GM18517 (cell line): ENCODE measurements around the gene CC2D2A.

ENCODE experiments used
- ATAC-seq: cut with Tn5 transposase; IDR thresholded peaks from one replicate; pipeline ENCODE4 v1.9.1; 2021; ENCODE audit warnings: mild to moderate bottlenecking, moderate library complexity; ENCODE audit not compliant: unreplicated experiment

Gene CC2D2A

GRCh38 chr4:15469402-15470127, at the start of gene CC2D2A:
CC2D2A (plus strand) TSS chr4:15469882; CDS start chr4:15475933, 6,051 bp downstream.
- no peak for ATAC-seq

DNA sequence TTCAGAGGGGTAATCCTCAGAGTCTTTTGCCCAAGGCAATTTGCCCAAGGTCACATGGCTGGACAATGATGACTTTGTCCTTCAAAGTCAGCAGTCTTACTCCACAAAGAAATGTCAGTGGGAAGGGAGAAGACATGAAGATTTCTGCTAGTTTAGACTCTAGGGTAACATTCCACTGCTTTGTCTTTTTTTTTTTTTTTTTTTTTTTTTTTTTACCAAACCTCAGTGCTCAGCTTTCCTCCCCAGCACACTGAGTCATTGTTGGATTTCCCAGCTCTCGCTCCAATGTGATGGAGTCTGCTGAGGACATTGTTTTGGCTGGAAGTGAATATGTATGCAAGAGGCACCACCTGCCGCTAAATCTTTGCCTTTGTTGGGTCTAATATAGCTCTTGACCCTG, 49.0 kb upstream of the CC2D2A start:
- ATAC-seq = no peak

DNA sequence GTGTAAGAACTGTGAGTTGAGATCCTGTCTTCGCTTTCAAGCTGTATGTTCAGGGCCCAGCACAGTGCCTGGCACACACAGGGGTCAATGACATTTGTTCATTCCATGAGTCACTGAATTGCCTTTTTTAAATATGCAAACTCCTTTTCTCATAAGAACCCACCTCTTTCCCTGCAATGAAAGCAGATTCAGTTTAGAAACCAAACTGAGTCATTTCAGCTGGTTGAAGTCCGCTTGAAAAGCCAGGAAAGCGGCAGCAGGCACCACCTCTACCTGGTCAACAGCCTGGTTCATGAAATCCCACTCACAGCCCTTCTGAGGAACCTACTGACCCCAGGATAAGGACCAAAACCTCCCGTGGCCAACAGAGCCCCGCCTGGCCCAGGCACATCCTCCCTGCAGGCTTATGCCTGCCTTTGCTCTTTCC, 46.4 kb upstream of the CC2D2A start:
- no peak for ATAC-seq

DNA sequence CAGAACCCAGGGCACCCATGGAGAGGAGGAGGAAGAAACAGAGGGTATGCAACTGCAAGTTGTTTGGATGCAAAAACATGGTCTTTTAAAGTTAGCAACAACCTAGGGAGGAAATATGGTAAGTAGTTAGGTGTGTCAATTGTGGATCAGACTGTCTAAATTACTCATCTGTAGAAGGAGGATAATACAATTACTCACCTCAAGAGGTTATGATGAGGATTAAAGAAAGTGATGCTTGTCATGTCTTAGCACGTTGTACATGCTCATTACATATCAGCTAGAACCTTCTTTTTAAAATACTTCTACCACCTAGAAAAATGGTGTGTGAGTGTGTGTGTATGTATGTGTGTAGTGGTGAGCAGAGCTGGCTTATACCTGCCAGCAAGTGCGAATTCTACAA, 44.2 kb upstream of the CC2D2A start:
- ATAC-seq = no peak

GRCh38 chr4:15427161-15427560, 42.5 kb upstream of the CC2D2A start:
- ATAC-seq = no peak

GRCh38 chr4:15427701-15428100, 42.0 kb upstream of the CC2D2A start, which contains the start of gene C1QTNF7:
C1QTNF7 (plus strand) TSS chr4:15428033; CDS start chr4:15435744, 7,711 bp downstream.
- no peak for ATAC-seq

DNA sequence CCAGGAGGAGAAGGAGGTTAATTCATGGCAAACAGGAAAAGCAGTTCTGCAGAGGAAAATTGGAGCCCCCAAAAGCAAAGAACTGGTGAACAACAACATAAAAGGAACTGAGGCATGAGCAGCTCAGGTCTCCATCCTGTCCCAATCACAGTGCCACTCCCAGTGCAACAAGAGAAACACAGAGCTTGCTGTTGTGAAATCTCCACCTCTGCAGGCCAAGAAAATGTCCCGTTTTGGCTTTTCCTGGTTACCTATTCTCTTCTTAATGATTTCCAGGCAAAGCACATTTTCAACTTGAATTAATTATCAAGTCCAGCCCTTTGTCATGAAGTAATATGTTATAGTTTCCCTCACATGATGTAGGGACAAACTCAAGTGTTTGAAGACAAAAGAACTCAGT, 41.1 kb upstream of the CC2D2A start:
- ATAC-seq = no peak

- no peak for ATAC-seq
Measured at GRCh38 chr4:15434091-15434490, 35.6 kb upstream of the CC2D2A start.

GRCh38 chr4:15434676-15435075, 35.0 kb upstream of the CC2D2A start:
- no peak for ATAC-seq

GRCh38 chr4:15436513-15436912, 33.2 kb upstream of the CC2D2A start:
- no peak for ATAC-seq

- ATAC-seq = no peak
Measured at GRCh38 chr4:15438939-15439524, 30.6 kb upstream of the CC2D2A start.

- ATAC-seq = no peak
Measured at GRCh38 chr4:15443371-15444160, 26.1 kb upstream of the CC2D2A start.

DNA sequence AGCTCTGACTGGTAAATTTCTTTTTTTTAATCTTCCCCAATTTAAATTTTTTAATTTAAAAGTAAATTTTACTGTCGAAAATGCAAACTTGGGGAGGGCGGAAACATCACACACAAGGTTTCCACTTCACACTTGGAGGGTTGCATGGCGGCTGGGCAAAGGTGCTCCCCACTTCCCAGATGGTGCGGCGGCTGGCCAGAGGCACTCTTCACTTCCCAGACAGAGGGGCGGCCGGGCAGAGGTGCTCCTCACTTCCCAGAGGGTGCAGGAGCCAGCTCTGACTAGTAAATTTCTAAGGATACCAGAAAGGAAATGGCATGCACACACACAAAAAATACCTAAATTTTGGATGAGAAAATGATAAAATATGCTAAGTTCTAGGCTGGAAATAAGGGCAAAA, 25.4 kb upstream of the CC2D2A start:
- no peak for ATAC-seq

- ATAC-seq = no peak
Measured at GRCh38 chr4:15444879-15445547, 24.7 kb upstream of the CC2D2A start.

- no peak for ATAC-seq
Measured at GRCh38 chr4:15451181-15451865, 18.4 kb upstream of the CC2D2A start.

GRCh38 chr4:15451866-15452765, 17.6 kb upstream of the CC2D2A start:
- ATAC-seq = no peak

GRCh38 chr4:15455290-15455689, 14.4 kb upstream of the CC2D2A start:
- ATAC-seq = no peak

DNA sequence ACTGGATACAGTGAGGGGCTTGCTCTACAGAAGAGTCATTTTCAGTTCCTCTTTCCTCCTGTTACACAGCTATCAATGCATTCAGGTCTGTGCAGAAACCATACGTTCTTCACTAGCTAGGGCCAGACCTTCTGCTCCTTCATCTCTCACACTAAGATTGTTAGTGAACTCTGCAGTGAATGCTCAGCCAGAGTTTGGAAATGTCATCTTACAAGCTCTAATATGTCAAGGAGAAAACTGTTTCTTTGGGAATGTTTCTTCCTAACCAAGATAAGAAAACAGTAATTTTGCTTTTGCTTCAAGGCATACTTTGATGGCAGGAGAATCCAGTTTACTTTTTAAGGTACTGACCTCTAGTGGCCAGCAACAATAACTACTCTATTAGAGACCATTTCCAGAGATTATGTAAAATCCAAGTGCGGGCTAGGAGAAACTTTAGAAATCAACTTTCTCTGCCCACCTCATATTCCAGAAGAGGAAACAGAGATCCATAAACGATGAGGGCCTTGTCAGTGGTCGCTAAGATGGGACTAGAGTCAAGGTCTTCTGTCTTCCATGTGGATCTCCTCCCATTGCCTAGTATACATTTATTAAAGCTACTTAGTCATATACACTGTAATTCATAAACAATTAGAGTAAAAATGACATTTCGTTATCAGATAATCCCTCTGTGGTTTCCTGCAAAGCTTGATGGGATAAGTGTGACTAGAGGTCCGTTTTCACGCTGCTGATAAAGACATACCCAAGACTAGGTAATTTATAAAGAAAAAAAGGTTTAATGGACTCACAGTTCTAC, 12.1 kb upstream of the CC2D2A start:
- ATAC-seq = peak; percentile 97

DNA sequence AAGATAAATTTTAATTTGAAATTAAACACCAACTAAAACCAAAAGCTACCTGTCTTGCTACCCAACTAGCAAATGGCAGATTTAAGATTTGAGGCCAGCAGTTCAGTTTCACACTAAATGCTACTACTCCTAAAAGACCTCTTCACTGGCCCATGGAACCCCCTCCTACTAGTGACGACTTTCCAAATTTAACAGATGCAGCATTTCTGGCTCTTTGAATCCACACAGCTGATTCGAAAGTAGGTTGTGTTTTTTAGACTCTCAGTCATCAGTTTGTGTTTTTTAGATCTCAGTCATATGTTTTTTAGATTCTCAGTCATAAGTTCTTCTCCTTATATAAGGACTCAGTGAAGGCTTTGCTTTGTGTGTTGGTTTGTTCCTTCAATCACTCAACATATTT, 11.1 kb upstream of the CC2D2A start:
- no peak for ATAC-seq
